WTC11 (cell line): ENCODE results near the gene NEK6. TPM values are rescaled to one million over a fixed set of nuclear protein-coding genes. Genes with fewer than 3 reads are reported as not detected.

Experiments
- ATAC-seq: fragments of 200-7000 bp; cut with Tn5 transposase; 2 replicates; pipeline ENCODE4 v1.10.0; 2021; ENCODE audit warnings: mild to moderate bottlenecking, moderate library complexity
- CTCF ChIA-PET: fragments of 300-600 bp; sonication (Branson Sonifier 250); formaldehyde crosslinking; loops from one replicate; lab custom pipeline; 2021; ENCODE audit warnings: antibody characterized with exemption; lab: Charles Lee
- POLR2A ChIA-PET: fragments of 350-600 bp; sonication (Branson Sonifier 250); formaldehyde crosslinking; loops from one replicate; lab custom pipeline; 2021; ENCODE audit warnings: antibody characterized with exemption; lab: Charles Lee
- DNase-seq: peaks from one replicate; pipeline ENCODE4 v3.0.0; 2021; ENCODE audit warnings: low spot score
- H3K27ac Mint-ChIP-seq: 2 replicates; pipeline ENCODE4 v1.8.0; 2021; ENCODE audit warnings: mixed read lengths
- H3K27me3 Mint-ChIP-seq: 2 replicates; pipeline ENCODE4 v1.8.0; 2021; ENCODE audit warnings: low read depth, mild to moderate bottlenecking, moderate library complexity, mixed read lengths
- H3K36me3 Mint-ChIP-seq: 2 replicates; pipeline ENCODE4 v1.8.0; 2021; ENCODE audit warnings: mixed read lengths
- H3K4me1 Mint-ChIP-seq: 2 replicates; pipeline ENCODE4 v1.8.0; 2022; ENCODE audit warnings: mixed read lengths
- H3K4me3 Mint-ChIP-seq: 2 replicates; pipeline ENCODE4 v1.8.0; 2021; ENCODE audit warnings: mild to moderate bottlenecking, moderate library complexity, mixed read lengths
- H3K9me3 Mint-ChIP-seq: 2 replicates; pipeline ENCODE4 v1.8.0; 2021; ENCODE audit warnings: mixed read lengths
- ATF1 ChIP-seq: sonication (generic); formaldehyde crosslinking; IDR thresholded peaks from 2 replicates; pipeline ENCODE4 v1.8.1; 2023; ENCODE audit warnings: mild to moderate bottlenecking, moderate library complexity, missing genetic modification reagents
- CREM ChIP-seq: sonication (generic); formaldehyde crosslinking; IDR thresholded peaks from 2 replicates; pipeline ENCODE4 v1.8.1; 2022; ENCODE audit warnings: mild to moderate bottlenecking, missing genetic modification reagents, moderate library complexity
- FOXP4 ChIP-seq: sonication (generic); formaldehyde crosslinking; IDR thresholded peaks from 2 replicates; pipeline ENCODE4 v1.8.0; 2022; ENCODE audit warnings: mild to moderate bottlenecking, missing genetic modification reagents
- JAZF1 ChIP-seq: fragments of 250-450 bp; sonication (Bioruptor Pico); IDR thresholded peaks from 2 replicates; pipeline ENCODE4 v1.9.0; 2021; ENCODE audit warnings: moderate library complexity, mild to moderate bottlenecking, inconsistent platforms
- NFYB ChIP-seq: sonication (generic); formaldehyde crosslinking; conservative IDR thresholded peaks from 2 replicates; pipeline ENCODE4 v1.8.0; 2022; ENCODE audit warnings: low read depth, missing genetic modification reagents
- OVOL2 ChIP-seq: fragments of 250-450 bp; sonication (Bioruptor Pico); IDR thresholded peaks from 2 replicates; pipeline ENCODE4 v1.9.0; 2021; ENCODE audit warnings: mild to moderate bottlenecking, borderline replicate concordance
- SMAD3 ChIP-seq: sonication (generic); formaldehyde crosslinking; IDR thresholded peaks from 2 replicates; pipeline ENCODE4 v1.8.0; 2022; ENCODE audit warnings: missing genetic modification reagents, mild to moderate bottlenecking, borderline replicate concordance
- SP1 ChIP-seq: sonication (generic); formaldehyde crosslinking; conservative IDR thresholded peaks from 2 replicates; pipeline ENCODE4 v1.8.1; 2022; ENCODE audit warnings: missing genetic modification reagents
- USF2 ChIP-seq: sonication (generic); formaldehyde crosslinking; IDR thresholded peaks from 2 replicates; pipeline ENCODE4 v1.8.1; 2023; ENCODE audit warnings: mild to moderate bottlenecking, missing genetic modification reagents, moderate library complexity
- ZBTB43 ChIP-seq: sonication (generic); formaldehyde crosslinking; IDR thresholded peaks from 2 replicates; pipeline ENCODE4 v1.8.1; 2023; ENCODE audit warnings: mild to moderate bottlenecking, missing genetic modification reagents
- ZNF232 ChIP-seq: sonication (generic); formaldehyde crosslinking; IDR thresholded peaks from 2 replicates; pipeline ENCODE4 v1.8.0; 2022; ENCODE audit warnings: mild to moderate bottlenecking, missing genetic modification reagents
- ZNF281 ChIP-seq: sonication (generic); formaldehyde crosslinking; IDR thresholded peaks from 2 replicates; pipeline ENCODE4 v1.8.0; 2023; ENCODE audit warnings: mild to moderate bottlenecking, missing genetic modification reagents
- ZNF396 ChIP-seq: fragments of 250-450 bp; sonication (Bioruptor Pico); IDR thresholded peaks from 2 replicates; pipeline ENCODE4 v1.8.0; 2021; ENCODE audit warnings: mild to moderate bottlenecking, moderate library complexity, borderline replicate concordance
- ZNF416 ChIP-seq: fragments of 250-450 bp; sonication (Bioruptor Pico); IDR thresholded peaks from 2 replicates; pipeline ENCODE4 v1.9.0; 2021; ENCODE audit warnings: mild to moderate bottlenecking, inconsistent platforms
- total RNA-seq: library from RNA; stranded (reverse); gene quantifications from 3 replicates; pipeline ENCODE4 v1.2.3, GENCODE V29; 2021
- TF ChIP-seq, protein P1 (sequence below): sonication (generic); formaldehyde crosslinking; IDR thresholded peaks from 2 replicates; pipeline ENCODE4 v1.8.1; 2023; ENCODE audit warnings: mild to moderate bottlenecking, moderate library complexity, missing genetic modification reagents

Gene NEK6
- total RNA-seq, 1 experiment from 2014 or later, result 23.0 TPM

GRCh38 chr9:124210697-124211096 is 47.1 kb upstream of the NEK6 start (continued):
- TF ChIP-seq USF2 (CRISPR knock-in tag) (no peak), ZNF232 (CRISPR knock-in tag) (no peak), ZNF416 (CRISPR knock-in tag) (no peak), SP1 (CRISPR knock-in tag) (no peak)

- DNase-seq (no peak), ATAC-seq (no peak)
- H3K27ac Mint-ChIP-seq, result peak overlapping the region; percentile 15; the same call in 1 of the 2 replicates
- H3K4me1 Mint-ChIP-seq, result peaks cover 7% of the 10 kb centered on the region; the same call in 1 of the 2 replicates
- H3K36me3 Mint-ChIP-seq, result no peaks in the 10 kb centered on the region
- H3K9me3 Mint-ChIP-seq, result no peaks in the 10 kb centered on the region
- ChIA-PET POLR2A (no interaction called here), CTCF (no interaction called here)
- no peak overlapping the region for H3K4me3 Mint-ChIP-seq
- TF ChIP-seq FOXP4 (no peak), JAZF1 (CRISPR knock-in tag) (no peak), ZNF396 (CRISPR knock-in tag) (no peak), ZNF416 (CRISPR knock-in tag) (no peak), OVOL2 (CRISPR knock-in tag) (no peak), SMAD3 (CRISPR knock-in tag) (no peak), ZNF281 (no peak), CREM (CRISPR knock-in tag) (no peak), ATF1 (CRISPR knock-in tag) (no peak), ZNF232 (CRISPR knock-in tag) (no peak), ZBTB43 (CRISPR knock-in tag) (no peak), NFYB (CRISPR knock-in tag) (no peak)
- TF ChIP-seq, protein P1, sequence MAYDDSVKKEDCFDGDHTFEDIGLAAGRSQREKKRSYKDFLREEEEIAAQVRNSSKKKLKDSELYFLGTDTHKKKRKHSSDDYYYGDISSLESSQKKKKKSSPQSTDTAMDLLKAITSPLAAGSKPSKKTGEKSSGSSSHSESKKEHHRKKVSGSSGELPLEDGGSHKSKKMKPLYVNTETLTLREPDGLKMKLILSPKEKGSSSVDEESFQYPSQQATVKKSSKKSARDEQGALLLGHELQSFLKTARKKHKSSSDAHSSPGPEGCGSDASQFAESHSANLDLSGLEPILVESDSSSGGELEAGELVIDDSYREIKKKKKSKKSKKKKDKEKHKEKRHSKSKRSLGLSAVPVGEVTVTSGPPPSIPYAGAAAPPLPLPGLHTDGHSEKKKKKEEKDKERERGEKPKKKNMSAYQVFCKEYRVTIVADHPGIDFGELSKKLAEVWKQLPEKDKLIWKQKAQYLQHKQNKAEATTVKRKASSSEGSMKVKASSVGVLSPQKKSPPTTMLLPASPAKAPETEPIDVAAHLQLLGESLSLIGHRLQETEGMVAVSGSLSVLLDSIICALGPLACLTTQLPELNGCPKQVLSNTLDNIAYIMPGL (CRISPR knock-in tag), result no peak
- H3K27me3 Mint-ChIP-seq, result no peaks in the 10 kb centered on the region
Observed at GRCh38 chr9:124212381-124213050, 45.2 kb upstream of the NEK6 start.
